Nephron (organoid): ENCODE data around the gene IFIH1.

Experiments
- H3K27ac Mint-ChIP-seq, 3 experiments: 2 replicates each; pipeline ENCODE4 v1.8.0; 2020; ENCODE audit warnings: mixed read lengths in 3 of 3, mild to moderate bottlenecking in 2 of 3, moderate library complexity in 1 of 3
- H3K27me3 Mint-ChIP-seq: 2 replicates; pipeline ENCODE4 v1.8.0; 2021; ENCODE audit warnings: low read depth, mild to moderate bottlenecking, moderate library complexity, mixed read lengths
- H3K36me3 Mint-ChIP-seq: 2 replicates; pipeline ENCODE4 v1.8.0; 2020; ENCODE audit warnings: low read depth, mixed read lengths
- H3K4me1 Mint-ChIP-seq: 2 replicates; pipeline ENCODE4 v1.8.0; 2020; ENCODE audit warnings: mixed read lengths
- H3K4me3 Mint-ChIP-seq, 3 experiments: 2 replicates each; pipeline ENCODE4 v1.8.0; 2020; ENCODE audit warnings: mild to moderate bottlenecking in 3 of 3, mixed read lengths in 3 of 3, moderate library complexity in 2 of 3
- H3K9me3 Mint-ChIP-seq: 2 replicates; pipeline ENCODE4 v1.8.0; 2020; ENCODE audit warnings: mixed read lengths
- TF ChIP-seq, protein P1 (sequence below), 3 experiments: fragments of 200-600 bp; sonication (generic); IDR thresholded peaks; one replicate each; pipeline ENCODE4 v1.5.0; 2021; ENCODE audit warnings: antibody characterized with exemption in 3 of 3; ENCODE audit not compliant: unreplicated experiment in 3 of 3

The IFIH1 gene

DNA sequence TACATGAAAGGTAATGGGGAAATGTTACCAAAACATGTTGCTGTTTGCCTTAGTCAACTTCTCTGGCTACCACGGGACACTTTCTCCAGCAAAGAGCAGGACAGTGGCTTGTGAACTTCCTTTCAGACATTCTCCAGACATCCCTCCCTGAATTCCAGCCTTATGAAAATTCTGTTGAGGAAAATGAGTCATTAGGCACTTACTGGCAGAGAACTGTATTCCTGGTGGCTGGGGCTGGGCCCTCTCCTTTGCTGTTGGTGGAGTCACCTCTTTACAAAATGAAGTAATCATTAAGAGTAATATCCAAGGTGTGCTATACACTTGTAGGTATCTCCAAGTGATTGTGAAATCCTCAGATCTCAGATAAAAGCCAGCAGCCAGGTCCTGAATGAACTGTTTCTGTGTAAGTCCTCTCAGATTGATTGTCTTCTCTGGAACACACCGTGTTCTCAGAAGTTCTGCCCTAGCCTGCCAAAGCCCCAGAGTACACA is 73.9 kb downstream of the IFIH1 start:
- Mint-ChIP-seq H3K27ac (peak overlapping the region; percentile 82 to 94 (median 92)), H3K4me3 (peak overlapping the region in 2 of 3 experiments; percentile 55 to 66), H3K27me3 (no peaks in the 10 kb centered on the region), H3K4me1 (peaks cover 44% of the 10 kb centered on the region), H3K36me3 (peaks cover 10% of the 10 kb centered on the region), H3K9me3 (peaks cover 11% of the 10 kb centered on the region)
- TF ChIP-seq, protein P1, sequence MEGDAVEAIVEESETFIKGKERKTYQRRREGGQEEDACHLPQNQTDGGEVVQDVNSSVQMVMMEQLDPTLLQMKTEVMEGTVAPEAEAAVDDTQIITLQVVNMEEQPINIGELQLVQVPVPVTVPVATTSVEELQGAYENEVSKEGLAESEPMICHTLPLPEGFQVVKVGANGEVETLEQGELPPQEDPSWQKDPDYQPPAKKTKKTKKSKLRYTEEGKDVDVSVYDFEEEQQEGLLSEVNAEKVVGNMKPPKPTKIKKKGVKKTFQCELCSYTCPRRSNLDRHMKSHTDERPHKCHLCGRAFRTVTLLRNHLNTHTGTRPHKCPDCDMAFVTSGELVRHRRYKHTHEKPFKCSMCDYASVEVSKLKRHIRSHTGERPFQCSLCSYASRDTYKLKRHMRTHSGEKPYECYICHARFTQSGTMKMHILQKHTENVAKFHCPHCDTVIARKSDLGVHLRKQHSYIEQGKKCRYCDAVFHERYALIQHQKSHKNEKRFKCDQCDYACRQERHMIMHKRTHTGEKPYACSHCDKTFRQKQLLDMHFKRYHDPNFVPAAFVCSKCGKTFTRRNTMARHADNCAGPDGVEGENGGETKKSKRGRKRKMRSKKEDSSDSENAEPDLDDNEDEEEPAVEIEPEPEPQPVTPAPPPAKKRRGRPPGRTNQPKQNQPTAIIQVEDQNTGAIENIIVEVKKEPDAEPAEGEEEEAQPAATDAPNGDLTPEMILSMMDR (IDR thresholded peaks at IDR 0.05; ENCODE audit: unreplicated experiment in 3 of 3): no peak

DNA sequence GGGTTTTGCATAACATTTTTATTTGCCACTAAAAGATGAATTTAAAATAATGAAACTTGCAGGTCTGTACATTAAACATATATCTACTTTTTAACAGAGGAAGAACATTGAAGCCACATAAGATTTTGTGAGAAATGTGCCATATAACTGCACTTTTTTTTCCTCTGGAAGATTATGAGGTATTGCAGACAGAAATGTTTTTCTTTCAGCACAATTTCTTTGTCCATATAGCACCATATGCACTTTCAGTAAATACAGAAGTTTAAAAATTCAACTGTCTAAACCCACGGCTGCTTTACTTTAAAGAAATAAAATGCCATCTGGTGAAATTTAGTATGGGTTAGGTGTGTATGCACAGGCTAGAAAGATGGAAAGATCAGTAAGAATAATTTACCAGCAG is 74.8 kb downstream of the IFIH1 start:
- Mint-ChIP-seq H3K9me3 (peaks cover 6% of the 10 kb centered on the region), H3K4me1 (peaks cover 44% of the 10 kb centered on the region), H3K4me3 (peak overlapping the region; percentile 85 to 90 (median 86)), H3K36me3 (peaks cover 19% of the 10 kb centered on the region), H3K27me3 (no peaks in the 10 kb centered on the region), H3K27ac (peak overlapping the region; percentile 94 to 97 (median 95))
- TF ChIP-seq, protein P1 (IDR thresholded peaks at IDR 0.05; ENCODE audit: unreplicated experiment in 3 of 3): no peak

DNA sequence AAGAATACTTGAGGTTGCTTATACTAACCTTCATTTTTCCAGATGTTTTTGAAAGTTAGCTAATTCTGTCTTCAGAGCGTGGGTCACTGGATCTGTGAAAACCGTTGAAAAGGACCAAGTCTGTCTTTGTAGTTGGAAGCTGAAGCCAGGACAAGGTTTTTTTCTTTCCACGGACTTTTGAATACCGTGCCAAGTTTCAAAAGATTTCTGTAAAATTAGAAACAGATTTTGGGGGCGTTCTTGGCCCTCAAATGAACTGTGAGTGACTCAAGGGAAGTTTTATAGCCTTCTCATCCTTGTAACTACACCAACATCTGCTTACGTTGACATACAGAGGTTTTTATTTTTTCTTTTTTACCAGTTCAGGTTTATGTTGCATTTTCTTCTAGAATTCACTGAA is 75.2 kb downstream of the IFIH1 start, which contains the start of gene FAP:
TSS of gene FAP (minus strand) at position 152 of the 400 bp plus-strand sequence. CDS start at position 34, 118 bp downstream.
- no peaks in the 10 kb centered on the region for H3K27me3 Mint-ChIP-seq
- peak within 1 kb of the TSS; percentile 94 to 97 (median 95) for H3K27ac Mint-ChIP-seq
- H3K36me3 Mint-ChIP-seq: peaks cover 21% of the 10 kb centered on the region
- TF ChIP-seq, protein P1 (IDR thresholded peaks at IDR 0.05; ENCODE audit: unreplicated experiment in 3 of 3): no peak
- H3K4me3 Mint-ChIP-seq: peak within 1 kb of the TSS; percentile 85 to 90 (median 86)
- peaks cover 6% of the 10 kb centered on the region for H3K9me3 Mint-ChIP-seq
- H3K4me1 Mint-ChIP-seq: peaks cover 44% of the 10 kb centered on the region

DNA sequence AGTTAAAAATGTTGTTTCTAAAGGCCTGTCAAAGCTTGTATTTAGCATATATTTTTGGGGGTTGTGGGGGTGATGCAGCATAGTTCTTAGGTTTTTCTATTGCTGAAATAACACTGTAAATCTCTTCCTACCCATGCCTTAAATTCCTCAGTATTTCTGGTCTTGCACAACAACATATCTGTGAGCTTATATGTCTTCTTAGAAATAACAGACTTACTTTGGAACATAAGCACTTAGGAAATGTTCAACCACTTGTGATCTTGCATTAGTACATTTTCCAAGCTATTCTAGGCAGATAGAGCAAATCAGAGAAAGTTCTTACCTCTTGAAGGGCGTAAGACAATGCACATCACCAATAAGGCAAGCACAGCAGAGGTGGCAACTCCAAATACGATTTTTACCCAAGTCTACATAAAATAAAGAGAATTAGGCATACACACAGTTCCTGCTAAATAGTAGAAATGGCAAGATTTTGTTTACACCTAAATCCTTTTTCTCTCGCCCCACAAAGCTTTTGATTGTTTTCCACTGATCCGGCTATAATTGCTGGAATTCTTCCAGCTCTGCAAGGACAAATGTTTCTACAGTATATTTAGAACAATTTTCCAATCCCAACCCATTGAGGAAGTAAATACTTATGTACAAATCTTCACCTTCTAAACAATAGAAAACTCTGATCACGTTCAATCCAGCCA is 75.8 kb downstream of the IFIH1 start:
- no peaks in the 10 kb centered on the region for H3K27me3 Mint-ChIP-seq
- peaks cover 44% of the 10 kb centered on the region for H3K4me1 Mint-ChIP-seq
- H3K9me3 Mint-ChIP-seq: peaks cover 3% of the 10 kb centered on the region
- peak overlapping the region; percentile 94 to 97 (median 95) for H3K27ac Mint-ChIP-seq
- TF ChIP-seq, protein P1 (IDR thresholded peaks at IDR 0.05; ENCODE audit: unreplicated experiment in 3 of 3): no peak
- peaks cover 26% of the 10 kb centered on the region for H3K36me3 Mint-ChIP-seq
- H3K4me3 Mint-ChIP-seq: peak overlapping the region; percentile 85 to 90 (median 86)

DNA sequence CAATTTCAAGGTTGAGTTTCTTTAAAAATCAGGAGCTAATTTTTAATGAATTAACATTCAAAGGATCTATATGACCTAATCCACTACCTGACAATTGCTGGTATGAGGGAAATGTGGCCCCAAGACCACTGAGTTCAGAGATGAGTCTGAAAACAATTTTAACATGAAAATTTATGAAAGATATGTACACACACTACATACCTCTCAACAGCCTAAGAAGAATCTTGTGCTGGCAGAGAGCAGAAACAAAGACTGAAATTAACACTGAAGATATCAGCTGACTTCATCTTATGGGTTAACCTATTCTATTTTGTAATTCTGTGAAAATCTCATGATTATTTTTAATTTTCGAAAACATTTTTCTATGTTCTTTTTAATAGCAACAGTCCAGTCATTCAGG is 76.9 kb downstream of the IFIH1 start:
- peaks cover 44% of the 10 kb centered on the region for H3K4me1 Mint-ChIP-seq
- peaks cover 2% of the 10 kb centered on the region for H3K9me3 Mint-ChIP-seq
- peak overlapping the region; percentile 94 to 97 (median 95) for H3K27ac Mint-ChIP-seq

More for the DNA sequence above, 76.9 kb downstream of the IFIH1 start:
- no peaks in the 10 kb centered on the region for H3K27me3 Mint-ChIP-seq
- H3K4me3 Mint-ChIP-seq: peak overlapping the region; percentile 85 to 90 (median 86)
- peaks cover 35% of the 10 kb centered on the region for H3K36me3 Mint-ChIP-seq
- TF ChIP-seq, protein P1 (IDR thresholded peaks at IDR 0.05; ENCODE audit: unreplicated experiment in 3 of 3): no peak
